NOMO-1 (cell line): ENCODE measurements around the gene ERG.
A peak's percentile ranks its signal among the peaks of the same experiment; 100 is the strongest.

ENCODE experiments used
- DNase-seq, 2 experiments: peaks; one replicate each; lab custom pipeline; 2025; ENCODE audit not compliant: unreplicated experiment in 2 of 2; lab: John Stamatoyannopoulos, UW

Gene ERG

DNA sequence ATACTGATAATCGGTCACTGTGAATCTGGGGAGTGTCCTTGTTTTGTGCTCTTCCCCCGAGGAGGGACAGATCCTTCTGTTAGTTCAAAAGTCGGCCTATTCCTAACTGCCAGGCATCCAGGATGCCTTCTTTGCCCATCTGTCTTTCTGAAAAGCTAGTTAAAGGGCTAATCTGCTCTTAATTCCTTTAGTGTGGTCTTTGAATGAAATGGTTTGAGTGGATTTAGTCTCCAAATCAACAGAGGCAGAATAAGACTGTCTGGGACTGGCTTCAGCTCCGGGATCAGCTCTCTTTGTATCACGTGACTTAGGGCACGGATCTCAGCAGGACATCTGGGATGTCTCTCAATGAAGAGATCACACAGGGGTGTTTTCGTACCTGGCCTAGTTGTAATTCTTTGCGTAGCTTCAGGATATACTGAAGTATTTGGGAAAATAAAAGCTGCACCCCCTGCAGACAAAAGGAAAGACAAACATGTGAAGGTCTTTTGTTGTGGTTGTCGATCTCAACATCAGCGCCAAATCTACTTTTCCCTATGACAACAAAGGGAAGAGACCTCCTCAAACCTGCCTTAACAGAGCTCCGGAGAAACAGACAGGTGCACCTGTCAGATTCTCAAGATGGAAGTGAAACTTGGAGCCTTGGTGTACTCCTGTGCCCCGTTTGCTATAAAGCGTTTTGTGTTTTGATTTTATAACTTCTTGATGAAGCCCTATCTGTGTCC is 97.9 kb downstream of the ERG start:
- no peak for DNase-seq

GRCh38 chr21:38399103-38399502 is 99.2 kb downstream of the ERG start:
- DNase-seq, result no peak

GRCh38 chr21:38396325-38396724 is 102.0 kb downstream of the ERG start:
- DNase-seq, result no peak

DNA sequence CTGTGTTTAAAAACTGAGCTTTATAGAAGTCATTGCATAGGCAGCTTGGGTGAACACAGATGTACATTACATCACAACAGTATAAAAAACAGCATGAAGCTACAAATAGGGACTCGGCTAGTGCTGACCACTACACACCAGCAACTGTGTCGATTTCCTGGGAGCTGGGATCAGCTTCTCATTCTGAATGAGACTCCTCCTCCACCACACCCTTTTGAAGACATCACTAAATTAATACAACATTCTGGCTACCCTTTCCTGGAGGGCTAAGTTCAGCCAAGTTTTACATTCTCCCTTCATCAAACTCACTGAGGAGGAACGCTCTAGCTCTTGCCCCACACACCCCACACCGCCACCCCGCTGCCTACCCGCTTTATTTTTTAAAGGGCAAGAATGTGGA is 102.7 kb downstream of the ERG start:
- DNase-seq, result no peak

GRCh38 chr21:38392661-38393060 is 105.6 kb downstream of the ERG start:
- no peak for DNase-seq

DNA sequence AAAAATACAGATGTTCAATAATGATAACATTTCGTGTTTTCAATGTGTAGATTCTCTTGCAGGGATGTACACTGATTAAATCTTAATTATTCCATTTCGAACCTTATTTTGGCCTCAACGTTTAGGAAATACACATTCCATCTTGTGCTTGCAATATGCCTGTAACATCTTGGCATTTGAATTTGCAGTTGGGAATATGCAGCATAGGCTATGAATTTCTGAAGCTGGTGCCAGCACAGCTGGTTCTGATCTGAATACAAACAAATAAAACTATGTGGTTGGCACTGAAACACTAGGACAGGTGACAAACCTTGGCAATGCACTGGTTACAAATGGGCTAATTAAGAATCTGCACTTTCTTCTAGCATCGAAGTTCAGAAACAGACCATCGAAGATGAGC is 108.4 kb downstream of the ERG start:
- no peak for DNase-seq

- DNase-seq, result no peak
Observed at GRCh38 chr21:38389354-38389676, 109.0 kb downstream of the ERG start.

GRCh38 chr21:38388647-38389353 is 109.5 kb downstream of the ERG start:
- no peak for DNase-seq

GRCh38 chr21:38388203-38388602 is 110.1 kb downstream of the ERG start:
- DNase-seq, result no peak

- DNase-seq, result peak; percentile 80 to 82
Observed at GRCh38 chr21:38386967-38387366, 111.3 kb downstream of the ERG start.

DNA sequence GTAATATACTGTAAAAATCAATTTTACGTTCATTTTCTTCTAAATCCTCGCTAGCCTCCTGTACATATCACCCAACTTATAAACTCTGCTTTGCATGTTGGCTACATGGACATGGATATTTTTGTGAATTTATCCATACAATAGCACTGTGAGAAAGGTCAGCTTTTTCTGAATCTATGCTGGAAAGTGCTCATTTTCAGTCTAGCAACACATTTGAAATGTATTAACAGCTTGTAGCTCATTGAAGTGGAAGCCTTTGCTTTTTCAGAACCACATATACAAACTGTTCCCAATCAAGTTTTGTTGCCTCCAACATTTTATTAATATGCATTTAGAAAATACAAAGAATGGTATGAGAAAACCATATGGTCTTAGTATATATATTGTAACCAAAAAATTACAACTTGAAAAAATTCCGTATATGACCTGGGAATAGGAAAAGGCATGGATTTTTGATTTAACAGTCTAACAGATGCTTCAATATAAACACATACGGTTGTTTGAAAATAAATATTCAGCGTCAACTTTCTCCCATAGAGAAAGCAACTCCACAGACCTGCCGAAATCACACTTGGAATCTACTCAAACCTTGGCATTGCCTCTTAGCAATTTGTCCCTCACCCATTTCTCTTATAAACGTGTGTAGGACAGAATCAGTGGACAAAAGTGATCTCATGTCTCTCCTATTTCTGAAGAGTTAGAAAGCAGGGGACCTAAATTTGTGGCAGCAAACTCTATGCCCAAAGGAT is 112.7 kb downstream of the ERG start:
- DNase-seq, result no peak

DNA sequence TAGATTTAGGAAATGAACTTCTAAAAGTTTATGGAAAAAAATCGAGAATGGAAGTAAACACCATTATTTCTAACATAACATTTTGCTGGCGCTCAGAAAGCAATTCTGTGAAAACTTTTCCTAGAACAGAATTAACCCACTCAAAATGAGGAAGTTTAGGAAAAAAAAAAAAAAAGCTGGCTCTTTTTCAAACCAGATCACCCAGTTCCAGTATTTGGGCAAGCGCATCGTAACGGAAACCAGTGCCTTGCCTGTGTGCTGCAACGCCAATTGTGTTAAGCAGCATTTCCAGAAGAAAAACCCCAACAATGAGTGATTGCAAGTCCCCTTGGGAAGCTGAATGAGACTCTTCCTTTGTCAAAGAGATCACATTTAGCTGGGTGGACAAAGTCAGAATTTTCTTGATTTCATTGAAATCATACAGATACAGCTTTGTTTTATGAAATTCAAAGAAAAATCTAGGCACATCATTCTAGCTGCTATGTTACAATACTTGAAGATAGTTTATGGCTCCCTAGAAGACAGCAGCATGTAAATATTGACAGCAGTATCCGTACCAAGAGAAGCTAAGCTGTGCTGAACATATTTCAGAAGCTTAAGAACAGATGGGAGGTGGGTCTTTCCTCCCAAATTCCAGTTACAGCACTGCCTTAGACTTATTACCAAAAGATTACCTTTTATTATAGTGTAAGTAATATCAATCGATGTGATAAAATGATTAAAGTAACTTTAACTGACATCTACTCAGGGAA is 113.4 kb downstream of the ERG start:
- DNase-seq, result peak; percentile 39 to 56

DNA sequence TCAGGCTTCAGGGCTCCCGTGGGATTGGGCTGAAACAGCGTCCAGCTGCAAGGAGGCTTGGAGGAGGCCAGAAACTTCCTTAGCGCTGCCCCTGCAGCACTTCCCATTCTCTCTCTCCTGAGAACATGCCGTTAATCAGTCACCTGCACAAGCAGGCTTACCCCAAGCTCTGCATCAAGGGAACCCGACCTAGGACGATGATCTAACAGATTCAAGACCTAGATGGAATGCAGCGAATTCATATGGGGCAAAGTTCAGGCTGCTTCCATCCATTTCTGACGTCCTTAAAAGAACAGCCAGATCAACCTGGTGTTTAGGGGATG is 114.1 kb downstream of the ERG start:
- peak in 1 of 2 experiments; percentile 18 for DNase-seq

GRCh38 chr21:38383411-38384237 is 114.7 kb downstream of the ERG start:
- DNase-seq, result no peak

- DNase-seq, result no peak
Observed at GRCh38 chr21:38380481-38381137, 117.7 kb downstream of the ERG start.

GRCh38 chr21:38379147-38379546 is 119.1 kb downstream of the ERG start:
- DNase-seq, result no peak

DNA sequence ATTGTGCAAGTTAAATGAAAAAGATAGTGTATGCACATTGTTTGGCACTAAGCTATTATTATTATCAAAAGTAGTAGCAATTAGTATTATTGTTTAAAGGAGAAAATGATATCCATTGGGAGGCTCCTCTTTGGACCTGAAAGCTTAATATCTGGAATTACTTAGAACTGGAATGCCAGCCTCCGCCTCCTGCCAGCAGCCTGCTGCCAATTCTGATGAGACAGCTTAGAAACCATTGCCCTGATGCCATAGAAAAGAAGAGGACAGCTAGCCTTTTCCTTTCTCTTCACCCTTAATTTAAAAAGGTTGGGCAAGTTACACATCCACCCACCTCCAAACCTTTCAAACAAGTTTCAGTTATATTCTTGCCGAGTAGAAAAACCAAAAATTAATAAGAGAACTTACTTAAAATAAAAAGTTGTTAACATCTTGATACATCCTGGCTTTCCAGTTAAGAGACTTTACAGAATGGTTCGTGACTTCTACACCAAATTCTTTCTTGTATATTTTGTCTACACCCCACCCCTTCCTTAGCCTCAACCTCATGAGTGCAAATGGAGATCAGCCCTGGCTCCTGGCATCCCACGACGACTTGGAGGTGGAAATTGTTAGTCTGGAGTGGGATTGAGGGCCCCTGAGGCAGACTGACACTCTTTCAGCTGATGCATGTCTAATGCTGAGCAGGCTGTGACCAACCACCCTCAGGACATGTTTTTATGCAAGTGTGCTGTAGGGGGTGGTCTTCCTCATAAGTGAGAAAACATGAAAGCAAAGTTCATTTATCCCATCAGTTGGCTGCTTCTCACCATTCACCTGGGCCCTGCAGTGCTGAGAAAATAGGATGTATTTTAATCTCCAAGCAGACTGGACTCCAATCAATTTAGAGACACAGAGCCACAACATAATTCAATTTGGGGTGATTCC is 120.8 kb downstream of the ERG start:
- DNase-seq, result no peak

DNA sequence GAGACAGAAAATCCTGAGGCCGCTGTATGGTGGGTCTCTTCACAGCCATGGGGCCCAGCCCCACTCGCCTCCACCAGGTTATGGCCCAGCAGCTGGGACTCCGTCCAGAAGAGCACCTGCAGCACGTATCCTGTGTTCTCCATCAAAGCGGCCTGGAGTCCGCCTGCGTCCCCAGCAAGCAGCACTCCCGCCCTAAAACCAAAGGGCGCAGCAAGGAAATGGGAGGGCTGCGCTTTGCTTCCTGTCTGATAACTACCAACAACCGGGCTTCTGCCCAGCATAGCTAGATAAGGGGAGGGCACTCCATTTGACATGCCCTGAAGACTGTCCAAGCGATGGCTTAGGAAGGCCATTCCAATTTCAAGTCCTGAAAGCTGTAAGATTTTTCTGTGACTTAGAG is 121.6 kb downstream of the ERG start:
- DNase-seq, result no peak

DNA sequence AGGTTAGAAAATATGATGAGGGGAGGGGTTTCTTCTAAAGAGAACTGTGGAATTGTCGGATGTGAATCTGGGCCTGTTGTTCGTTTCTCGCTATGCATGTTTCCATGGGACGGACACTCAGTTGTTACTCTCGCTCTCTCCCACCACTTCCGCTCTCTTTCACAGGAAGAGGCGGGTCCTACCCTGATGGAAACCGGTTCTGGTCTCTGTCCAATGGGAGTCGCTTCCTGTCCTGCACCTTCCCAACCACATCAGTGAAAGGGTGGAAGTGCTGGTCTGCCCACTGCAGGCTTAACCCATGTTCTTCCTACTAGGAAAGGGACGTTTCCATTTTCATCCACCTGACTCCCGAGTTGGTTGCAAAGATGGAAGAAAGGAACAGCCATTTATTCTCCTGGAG is 122.0 kb downstream of the ERG start:
- DNase-seq, result no peak
